Neural cell (in vitro differentiated cells): ENCODE measurements around the gene KIF1B.

ENCODE experiments used
- POLR2AphosphoS5 ChIP-seq: IDR thresholded peaks from 2 replicates; pipeline ENCODE4 v1.6.1; 2012
- TF ChIP-seq, protein P1 (sequence below): fragments of 450-650 bp; IDR thresholded peaks from 2 replicates; pipeline ENCODE4 v1.5.1; 2014; ENCODE audit warnings: antibody characterized with exemption, mild to moderate bottlenecking, moderate library complexity; ENCODE audit not compliant: poor library complexity, severe bottlenecking

DNA sequence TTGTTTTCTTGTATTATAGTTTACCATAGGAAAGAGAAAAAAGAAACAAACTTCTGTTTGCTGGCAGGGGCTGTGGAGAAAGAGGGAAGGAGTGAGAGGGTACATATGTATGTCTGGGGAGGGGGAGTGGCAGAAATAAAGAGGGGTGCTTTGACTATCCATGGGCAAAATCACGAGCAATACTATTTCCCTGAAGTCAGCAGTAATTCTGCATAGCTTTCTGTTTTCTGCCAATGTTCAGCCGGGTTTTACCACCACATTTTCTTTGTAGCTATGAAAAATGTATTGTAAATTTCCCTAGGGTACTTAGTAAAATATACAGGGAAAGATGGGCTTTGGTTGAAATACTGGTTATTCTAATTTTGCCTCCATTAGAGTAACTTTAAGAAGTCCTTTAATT is 143.3 kb downstream of the KIF1B start:
- TF ChIP-seq, protein P1, sequence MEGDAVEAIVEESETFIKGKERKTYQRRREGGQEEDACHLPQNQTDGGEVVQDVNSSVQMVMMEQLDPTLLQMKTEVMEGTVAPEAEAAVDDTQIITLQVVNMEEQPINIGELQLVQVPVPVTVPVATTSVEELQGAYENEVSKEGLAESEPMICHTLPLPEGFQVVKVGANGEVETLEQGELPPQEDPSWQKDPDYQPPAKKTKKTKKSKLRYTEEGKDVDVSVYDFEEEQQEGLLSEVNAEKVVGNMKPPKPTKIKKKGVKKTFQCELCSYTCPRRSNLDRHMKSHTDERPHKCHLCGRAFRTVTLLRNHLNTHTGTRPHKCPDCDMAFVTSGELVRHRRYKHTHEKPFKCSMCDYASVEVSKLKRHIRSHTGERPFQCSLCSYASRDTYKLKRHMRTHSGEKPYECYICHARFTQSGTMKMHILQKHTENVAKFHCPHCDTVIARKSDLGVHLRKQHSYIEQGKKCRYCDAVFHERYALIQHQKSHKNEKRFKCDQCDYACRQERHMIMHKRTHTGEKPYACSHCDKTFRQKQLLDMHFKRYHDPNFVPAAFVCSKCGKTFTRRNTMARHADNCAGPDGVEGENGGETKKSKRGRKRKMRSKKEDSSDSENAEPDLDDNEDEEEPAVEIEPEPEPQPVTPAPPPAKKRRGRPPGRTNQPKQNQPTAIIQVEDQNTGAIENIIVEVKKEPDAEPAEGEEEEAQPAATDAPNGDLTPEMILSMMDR: no peak
- no peak for TF ChIP-seq POLR2AphosphoS5
